Glomerular endothelial cell (primary cell): Measurements from ENCODE around the gene HDAC1. TPM values are rescaled to one million over a fixed set of nuclear protein-coding genes. Genes with fewer than 3 reads are reported as not detected.
A peak's percentile ranks its signal among the peaks of the same experiment; 100 is the strongest.
"Not testable (repeated sequence)": the region's sequence is repeated elsewhere in the genome, so short reads cannot be mapped to it uniquely, and the experiment has no call there.

ENCODE experiments used
- DNase-seq: peaks from one replicate; pipeline ENCODE4 v3.0.0-alpha.2; 2011; ENCODE audit warnings: low read depth, low spot score; ENCODE audit errors: extremely low read depth
- total RNA-seq: library from RNA; depleted of rRNA; stranded (reverse); fragments of >200 nt; gene quantifications from 2 replicates; pipeline ENCODE4 v1.2.3, GENCODE V29; 2015

Gene HDAC1
- total RNA-seq, result 150 and 166 TPM in 2 replicates

DNA sequence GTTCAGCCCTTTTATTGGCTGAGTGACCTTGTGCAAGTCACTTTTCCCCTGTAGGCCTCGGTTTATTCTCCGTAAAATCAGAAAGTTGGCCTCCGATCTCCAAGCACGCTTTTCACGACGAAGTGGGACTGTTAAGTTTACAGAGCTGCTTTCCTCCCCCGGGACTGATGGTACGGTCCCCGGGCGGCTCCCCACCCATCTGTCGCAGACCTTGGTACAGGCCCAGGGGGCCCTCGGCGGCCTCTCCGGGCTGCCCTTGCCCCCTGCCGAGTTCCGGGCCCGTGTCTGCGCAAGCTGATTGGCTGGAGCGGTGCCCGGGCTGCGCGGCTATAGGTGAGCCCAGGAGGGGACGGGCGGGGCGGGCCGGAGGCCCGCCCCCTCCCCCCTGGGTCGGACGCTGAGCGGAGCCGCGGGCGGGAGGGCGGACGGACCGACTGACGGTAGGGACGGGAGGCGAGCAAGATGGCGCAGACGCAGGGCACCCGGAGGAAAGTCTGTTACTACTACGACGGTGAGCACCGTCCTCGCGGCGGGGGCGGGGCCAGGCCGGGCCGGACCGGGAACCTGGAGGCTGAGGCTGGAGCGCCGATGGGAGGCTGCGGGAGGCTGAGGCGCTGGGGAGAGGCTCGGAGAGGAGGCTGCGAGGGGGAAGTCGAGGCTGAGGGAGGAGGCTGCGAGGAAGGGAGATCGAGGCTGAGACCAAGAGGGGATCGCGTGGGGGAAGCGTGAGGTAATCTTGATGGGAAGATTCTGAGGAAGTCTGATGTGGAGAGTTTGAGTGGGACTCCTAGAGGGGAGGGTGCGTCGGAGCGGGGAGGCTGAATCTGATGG, at the start of gene HDAC1:
TSS of gene HDAC1 (plus strand) at position 376 of the 831 bp plus-strand sequence. CDS start at position 463, 87 bp downstream.
- DNase-seq, result peak; percentile 52

DNA sequence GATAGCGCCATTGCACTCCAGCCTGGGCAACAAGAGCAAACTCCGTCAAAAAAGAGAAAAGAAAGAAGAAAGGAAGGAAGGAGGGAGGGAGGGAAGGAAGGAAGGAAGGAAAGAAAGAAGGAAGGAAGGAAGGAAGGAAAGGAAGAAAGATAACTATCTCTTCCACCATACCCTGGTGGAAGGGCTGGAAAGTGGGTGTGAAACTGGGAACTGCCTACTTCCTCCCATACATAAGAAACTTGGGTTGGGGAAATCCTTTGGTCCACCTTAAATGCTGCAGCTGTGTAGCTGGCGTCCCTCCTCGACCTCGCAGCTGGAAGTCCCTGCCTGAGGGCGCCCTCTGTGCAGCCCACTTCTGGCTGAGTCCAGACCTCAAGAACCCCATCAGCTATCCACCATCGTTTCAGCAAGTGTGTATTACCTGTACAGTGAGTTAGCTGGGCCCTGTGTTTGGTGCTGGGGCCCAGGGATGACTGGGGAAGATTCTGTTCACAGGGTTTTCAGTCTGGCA, 49.5 kb upstream of the HDAC1 start:
- DNase-seq, result no peak

DNA sequence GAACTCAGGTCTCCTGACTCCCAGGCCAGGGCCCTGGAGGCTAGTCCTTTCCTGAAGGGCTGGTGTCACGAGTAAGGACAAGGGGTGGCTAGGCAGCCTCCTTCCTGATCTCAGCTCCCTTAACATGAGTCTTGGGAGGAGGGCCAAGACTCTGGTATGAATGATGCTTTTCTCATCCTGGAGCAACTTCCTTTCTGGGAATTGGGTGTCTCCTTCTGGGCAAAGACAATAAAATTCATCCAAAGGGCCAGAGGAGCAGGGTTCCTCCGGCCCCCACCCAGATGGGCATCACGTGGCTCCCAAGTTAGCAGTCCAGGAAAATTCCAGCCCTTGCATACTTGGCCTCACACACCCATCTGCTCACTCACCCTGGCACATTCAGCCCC, 45.0 kb upstream of the HDAC1 start, which contains the start of gene FAM167B:
TSS of gene FAM167B (plus strand) at position 335 of the 386 bp plus-strand sequence. CDS start 200 bp downstream, outside the sequence.
- DNase-seq, result no peak

DNA sequence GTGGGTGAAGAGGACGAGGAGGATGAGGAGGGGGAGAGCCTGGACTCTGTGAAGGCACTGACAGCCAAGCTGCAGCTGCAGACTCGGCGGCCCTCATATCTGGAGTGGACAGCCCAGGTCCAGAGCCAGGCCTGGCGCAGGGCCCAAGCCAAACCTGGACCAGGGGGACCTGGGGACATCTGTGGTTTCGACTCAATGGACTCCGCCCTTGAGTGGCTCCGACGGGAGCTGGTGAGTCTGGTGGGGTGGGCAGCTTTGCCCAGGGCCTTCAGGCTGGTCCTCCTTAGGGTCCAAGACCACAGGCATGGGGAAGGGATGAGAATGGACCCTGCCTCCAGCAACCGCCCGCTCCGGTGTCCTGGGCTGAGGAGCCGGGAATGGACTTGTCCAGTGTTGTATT, 44.4 kb upstream of the HDAC1 start:
- DNase-seq, result no peak

DNA sequence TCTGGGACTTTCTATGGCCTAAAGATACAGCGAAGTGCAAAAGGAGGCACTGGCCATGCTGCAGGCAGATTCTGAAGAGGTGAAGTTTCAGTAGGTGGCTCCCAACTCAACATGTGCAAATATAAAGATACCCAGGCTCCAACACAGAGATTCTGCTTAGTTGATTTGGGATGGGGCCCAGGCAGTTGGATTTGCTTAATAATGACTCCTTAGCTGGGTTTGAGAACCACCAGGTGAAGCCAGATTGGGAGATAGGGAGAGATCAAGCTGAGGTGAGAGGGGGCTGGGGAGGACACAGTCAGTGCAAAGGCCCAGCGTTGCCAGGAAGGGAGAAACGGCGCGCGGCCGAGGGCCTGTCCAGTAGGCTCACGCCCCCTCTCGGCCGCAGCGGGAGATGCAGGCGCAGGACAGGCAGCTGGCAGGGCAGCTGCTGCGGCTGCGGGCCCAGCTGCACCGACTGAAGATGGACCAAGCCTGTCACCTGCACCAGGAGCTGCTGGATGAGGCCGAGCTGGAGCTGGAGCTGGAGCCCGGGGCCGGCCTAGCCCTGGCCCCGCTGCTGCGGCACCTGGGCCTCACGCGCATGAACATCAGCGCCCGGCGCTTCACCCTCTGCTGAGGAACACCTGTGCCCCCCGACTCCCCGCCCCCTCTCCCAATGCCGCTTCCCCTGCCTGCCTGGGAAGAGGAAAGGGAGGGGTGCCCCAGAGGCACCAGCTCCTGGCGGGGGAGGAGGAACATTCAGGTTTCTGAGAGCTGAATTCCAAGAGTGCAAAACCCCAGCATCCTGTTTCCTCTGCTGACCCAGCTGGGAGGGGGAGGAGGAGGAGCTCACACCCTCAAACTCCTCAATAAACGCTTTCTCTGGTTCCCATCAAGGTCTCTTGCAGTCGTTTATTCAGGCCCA, 43.6 kb upstream of the HDAC1 start:
- no peak for DNase-seq

DNA sequence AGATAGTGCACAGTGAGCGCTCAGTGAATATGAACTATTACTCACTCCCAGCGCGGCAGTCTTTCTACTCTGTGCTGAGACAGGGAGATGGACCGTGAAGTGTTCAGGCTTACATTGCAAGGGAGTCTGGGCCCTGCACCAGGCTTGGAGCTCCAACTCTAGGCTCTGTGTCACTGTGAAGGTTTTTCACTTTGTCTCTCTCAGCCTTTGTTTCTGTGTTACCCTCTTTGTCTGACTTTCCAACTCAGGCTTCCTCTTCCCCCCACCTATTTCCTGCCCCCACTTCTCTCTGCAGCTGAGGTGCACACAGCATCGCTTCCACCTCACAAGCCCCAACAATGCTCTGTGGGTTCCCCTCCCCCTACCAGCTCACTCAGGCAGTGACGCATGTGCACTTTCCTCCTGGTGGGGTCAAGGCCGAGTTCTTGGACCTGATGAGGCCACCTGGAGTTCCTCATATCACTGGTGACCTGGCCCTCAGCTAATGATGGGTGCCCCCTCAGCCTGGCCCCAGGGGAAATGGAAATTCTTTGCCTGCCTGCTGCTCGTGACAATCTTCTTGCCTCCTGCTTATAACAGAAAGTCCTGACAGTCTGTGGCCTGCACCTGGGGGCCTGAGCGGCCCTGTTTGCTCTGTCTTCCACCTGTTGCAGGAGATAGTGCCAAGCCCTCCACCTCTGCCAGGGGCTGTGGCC, 41.9 kb upstream of the HDAC1 start:
- DNase-seq, result peak; percentile 91

DNA sequence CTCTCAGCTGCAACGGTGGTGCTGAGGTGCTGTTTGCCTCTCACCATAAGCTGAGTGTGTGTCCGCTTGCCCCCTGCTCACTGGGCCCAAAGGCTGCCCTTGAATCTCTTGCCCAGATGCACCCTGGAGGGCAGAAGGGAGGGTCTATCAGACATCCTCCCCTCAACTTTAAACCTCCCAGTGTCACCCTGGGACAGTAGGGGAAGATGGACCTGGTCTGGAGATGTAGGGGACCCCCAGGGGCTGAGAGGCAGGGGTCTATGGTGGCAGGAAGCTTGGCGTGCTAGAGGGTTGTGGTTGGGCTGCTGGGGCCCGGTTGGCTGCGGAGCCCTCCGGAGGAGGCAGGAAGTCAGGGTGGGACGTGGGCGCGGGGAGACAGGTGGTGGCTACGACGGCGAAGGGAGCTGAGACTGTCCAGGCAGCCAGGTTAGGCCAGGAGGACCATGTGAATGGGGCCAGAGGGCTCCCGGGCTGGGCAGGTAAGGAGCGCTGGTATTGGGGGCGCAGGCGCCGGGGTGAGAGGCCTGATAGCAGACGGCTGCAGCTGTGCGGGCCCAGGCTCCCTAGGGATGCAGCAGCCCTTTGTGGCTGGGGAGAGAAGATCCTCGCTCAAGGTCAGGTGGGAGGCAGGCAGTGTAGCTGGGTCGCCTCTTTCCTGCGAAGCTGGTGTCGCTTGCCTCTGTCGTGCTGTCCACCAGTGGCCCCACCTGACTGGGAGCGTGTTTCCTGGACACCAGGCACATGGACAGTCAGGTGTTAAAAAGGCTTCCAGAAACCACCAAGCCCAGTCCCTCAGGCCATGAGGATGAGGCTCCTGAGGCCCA, 40.8 kb upstream of the HDAC1 start, which contains the start of gene LCK:
TSS of gene LCK (plus strand) at position 373 of the 824 bp plus-strand sequence. CDS start 23,065 bp downstream, outside the sequence.
- DNase-seq, result no peak

DNA sequence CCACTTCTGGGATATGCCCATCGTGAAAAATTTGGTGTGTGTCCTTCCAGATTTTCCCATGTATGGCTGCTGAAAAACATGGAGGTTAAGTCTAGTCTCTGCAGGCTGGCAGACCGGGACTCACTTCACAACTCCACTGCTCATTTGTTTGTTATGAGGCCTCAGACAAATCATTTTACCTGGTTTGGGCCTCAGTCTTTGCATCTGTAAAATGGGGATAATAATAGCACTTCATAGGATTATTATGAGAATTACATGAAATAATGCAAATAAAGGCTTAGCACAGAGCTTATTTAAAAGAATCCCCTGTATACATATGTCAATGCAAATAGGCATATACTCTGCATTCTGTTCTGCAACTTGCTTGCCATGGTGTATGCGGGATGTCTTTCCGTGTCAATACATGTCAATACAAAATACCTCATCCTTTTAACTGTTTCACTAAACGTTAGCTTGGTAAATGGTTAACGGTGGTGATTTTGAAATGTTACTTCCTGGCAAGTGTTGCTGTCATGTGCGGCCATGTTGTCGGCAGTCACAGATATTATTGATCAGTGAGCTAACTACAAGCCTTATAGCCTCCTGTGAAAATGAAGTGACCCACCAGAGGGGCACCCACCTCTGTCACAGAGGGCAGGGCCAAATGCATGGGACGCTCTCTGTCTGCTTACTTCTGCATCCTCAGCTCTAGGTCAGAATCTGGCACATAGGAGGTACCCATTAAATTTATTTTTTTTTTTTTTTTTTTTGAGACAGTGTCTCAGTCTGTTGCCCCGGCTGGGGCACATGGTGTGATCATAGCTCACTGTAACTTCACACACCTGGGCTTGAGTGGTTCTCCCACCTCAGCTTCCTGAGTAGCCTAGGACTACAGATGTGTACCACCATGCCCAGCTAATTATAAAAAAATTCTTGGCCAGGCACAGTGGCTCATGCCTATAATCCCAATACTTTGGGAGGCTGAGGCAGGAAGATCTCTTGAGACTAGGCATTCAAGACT, 36.5 kb upstream of the HDAC1 start:
- DNase-seq, result no peak

DNA sequence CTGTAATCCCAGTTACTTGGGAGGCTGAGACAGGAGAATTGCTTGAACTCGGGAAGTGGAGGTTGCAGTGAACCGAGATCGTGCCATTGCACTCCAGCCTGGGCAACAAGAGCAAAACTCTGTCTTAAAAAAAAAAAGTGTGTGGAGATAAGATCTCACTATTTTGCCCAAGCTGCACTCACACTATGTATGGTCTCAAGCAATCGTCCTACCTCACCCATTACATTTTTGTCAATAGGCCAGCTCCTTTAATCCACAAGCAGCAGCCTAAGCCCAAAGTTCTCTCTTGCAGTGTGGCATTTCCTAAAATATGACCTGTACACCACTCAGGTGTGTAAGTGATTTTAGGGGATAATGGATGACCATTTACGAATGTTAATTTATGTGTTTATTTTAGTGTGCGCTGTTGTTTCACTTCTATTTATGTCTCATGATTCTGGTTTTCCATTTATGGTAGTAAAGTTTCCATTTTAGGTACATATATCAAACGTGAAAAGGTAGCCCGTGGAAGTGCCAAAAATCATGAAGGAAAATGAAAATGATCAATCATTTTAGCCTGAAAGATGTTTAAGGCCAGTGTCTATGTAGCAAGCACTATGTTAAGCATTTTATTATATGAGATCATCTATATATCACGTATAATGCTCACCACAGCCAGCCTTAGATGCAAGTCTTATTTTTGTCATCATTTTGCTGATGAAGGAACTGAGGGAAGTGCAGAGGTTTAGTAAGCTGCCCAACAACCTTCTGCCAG, 35.2 kb upstream of the HDAC1 start:
- DNase-seq, result no peak

DNA sequence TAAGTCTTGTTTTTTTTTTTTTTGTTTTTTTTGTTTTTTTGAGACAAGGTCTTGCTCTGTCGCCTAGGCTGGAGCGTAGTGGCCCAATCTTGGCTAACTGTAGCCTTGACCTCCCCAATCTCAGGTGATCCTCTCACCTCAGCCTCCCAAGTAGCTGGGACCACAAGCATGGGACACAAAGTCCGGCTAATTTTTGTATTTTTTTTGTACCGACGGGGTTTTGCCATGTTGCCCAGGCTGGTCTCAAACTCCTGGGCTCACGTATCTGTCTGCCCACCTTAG, 34.7 kb upstream of the HDAC1 start:
- no peak for DNase-seq

DNA sequence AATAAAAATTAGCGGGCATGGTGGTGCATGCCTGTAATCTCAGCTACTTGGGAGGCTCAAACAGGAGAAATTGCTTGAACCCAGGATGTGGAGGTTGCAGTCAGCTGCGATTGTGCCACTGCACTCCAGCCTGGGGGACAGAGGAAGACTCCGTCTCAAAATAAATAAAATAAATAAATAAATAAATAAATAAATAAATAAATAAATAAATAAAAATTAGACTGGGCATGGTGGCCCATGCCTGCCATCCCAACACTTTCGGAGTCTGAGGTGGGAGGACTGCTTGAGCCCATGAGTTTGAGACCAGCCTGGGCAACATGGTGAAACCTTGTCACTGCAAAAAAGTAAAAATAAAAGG, 28.7 kb upstream of the HDAC1 start:
- not testable (repeated sequence) for DNase-seq

DNA sequence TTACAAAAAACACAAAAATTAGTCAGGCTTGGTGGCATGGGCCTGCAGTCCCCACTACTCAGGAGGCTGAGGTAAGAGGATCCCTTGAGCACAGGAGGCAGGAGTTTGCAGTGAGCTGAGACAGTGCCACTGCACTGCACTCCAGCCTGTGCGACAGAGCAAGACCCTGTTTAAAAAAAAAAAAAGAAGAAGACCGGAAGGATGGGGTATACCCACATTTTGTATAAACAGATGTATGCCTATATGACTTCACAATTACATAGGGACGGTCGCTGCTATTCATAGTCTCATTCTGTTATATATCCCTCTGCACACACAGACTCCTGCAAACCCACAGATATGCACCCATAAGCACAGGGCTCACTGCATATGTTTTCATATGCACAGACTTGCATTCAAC, 28.1 kb upstream of the HDAC1 start:
- no peak for DNase-seq

DNA sequence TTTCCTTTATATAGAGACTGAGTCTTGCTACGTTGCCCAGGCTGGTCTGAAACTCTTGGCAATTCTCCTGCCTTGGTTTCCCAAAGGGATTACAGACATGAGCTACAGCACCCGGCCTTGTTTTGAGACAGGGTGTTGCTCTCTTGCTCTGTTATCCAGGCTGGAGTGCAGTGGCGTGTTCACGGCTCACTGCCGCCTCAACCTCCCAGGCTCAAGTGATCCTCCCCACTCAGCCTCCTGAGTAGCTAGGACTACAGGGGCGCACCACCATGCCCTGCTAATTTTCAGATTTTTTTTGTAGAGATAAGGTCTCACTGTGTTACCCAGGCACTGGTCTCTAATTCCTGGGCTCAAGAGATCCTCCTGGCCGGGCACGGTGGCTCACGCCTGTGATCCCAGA, 26.0 kb upstream of the HDAC1 start:
- DNase-seq, result no peak

DNA sequence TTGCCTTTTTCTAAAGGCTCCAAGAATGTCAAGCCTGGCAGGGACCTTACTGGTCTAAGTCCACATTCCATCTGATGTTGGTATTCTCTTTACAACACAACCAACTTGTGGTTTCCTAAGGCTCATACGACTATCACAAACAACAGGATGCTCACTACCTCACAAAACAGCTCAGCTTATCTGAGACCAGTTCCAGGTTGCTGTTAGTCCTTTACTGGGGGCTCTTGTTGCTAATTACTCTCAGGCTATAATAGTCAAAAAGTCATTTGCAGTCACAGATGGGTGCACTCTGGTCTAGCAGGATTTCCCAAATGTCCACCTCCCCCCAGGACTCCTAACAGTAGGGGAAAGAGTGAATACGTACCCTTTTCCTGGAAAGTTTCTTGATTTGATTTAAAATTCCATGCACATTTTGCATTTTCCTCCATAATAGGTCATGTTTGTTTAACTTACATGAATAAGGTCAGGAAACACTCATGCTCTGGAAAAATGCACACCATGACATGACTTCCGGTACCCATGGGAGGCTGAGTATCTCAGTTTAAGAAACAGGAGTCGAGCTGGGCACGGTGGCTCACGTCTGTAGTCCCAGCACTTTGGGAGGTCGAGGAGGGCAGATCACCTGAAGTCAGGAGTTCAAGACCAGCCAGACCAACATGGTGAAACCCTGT, 24.8 kb upstream of the HDAC1 start:
- DNase-seq, result peak; percentile 96

DNA sequence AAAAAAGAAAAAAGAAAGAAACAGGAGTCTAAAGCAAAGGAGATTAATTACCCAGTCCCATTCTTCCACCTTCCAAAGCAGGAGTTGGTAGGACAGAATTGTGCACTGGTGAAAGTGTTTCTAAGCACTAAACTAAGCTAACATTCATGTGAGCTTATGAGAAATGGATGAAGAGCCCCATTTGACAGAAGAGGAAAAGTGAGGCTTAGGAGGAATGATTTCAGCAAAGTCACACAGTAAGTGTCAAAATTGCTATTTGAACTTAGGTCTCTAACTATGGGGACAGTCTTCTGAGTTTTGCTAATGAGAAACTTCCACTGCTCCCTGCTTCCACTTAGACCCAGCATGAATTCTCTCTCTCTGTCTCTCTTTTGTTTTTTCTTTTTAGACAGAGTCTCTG, 22.1 kb upstream of the HDAC1 start:
- DNase-seq, result no peak

DNA sequence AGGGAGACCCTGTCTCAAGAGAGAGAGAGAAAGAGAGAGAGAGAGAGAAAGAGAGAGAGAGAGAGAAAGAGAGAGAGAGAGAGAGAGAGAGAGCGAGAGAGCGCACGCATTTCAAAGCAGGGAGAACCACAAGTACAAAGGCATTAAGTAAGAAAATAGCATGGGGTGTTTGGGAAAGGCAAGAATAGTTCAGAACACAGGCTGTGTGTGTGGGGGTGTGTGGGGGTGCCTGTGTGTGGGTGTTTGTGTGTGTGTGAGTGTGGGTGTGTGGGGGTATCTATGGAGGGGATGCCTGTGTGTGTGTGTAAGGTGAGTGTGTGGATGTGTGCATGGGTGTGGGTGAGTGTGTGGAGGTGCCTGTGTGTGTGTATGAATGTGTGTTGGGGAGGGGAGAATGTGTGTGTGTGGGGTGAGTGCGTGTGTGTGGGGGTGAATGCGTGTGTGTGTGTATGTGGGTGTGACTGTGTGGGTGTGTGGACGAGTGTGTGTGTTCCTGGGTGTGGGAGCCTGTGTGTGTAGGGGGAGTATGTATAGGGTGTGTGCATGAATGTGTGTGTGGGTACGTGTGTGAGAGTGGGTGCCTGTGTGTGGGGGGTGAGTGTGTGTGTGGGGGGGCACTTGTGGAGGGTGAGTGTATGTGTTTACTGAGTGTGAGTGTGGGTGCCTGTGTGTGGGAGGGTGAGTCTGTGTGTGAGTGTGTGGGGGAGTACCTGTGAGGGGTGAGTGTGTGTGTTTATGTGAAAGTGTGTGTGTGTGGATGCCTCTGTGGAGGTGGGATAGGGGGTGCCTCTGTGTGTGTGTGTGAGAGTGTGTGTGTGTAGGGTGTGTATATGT, 19.1 kb upstream of the HDAC1 start:
- no peak for DNase-seq
